ENCODE results near the gene NFKB1.

Gene NFKB1

GRCh38 chr4:102525504-102525903, 24.3 kb downstream of the NFKB1 start:
- Histone ChIP-seq H3K4me1 (ENCODE audit: insufficient read depth, low read length) (peaks cover 7% of the 10 kb centered on the region), H3K9me3 (ENCODE audit: low read length) (no peaks in the 10 kb centered on the region), H3K27me3 (ENCODE audit: insufficient read depth, low read length) (no peaks in the 10 kb centered on the region), H3K36me3 (ENCODE audit: insufficient read depth, low read length) (no peaks in the 10 kb centered on the region), H3K4me3 (ENCODE audit: low read length) (no peak overlapping the region), H2AFZ (ENCODE audit: low read depth, low read length) (no peak overlapping the region)

GRCh38 chr4:102526532-102526931, 25.4 kb downstream of the NFKB1 start:
- Histone ChIP-seq H3K36me3 (ENCODE audit: insufficient read depth, low read length) (no peaks in the 10 kb centered on the region), H3K27me3 (ENCODE audit: insufficient read depth, low read length) (no peaks in the 10 kb centered on the region), H3K4me3 (ENCODE audit: low read length) (no peak overlapping the region), H3K9me3 (ENCODE audit: low read length) (no peaks in the 10 kb centered on the region), H2AFZ (ENCODE audit: low read depth, low read length) (no peak overlapping the region), H3K4me1 (ENCODE audit: insufficient read depth, low read length) (peaks cover 9% of the 10 kb centered on the region)

GRCh38 chr4:102527695-102528283, 26.6 kb downstream of the NFKB1 start:
- Histone ChIP-seq H3K27me3 (ENCODE audit: insufficient read depth, low read length) (no peaks in the 10 kb centered on the region), H3K36me3 (ENCODE audit: insufficient read depth, low read length) (no peaks in the 10 kb centered on the region), H3K9me3 (ENCODE audit: low read length) (no peaks in the 10 kb centered on the region), H2AFZ (ENCODE audit: low read depth, low read length) (no peak overlapping the region), H3K4me3 (ENCODE audit: low read length) (no peak overlapping the region), H3K4me1 (ENCODE audit: insufficient read depth, low read length) (peaks cover 12% of the 10 kb centered on the region)

GRCh38 chr4:102529977-102530376, 28.8 kb downstream of the NFKB1 start:
- Histone ChIP-seq H3K4me3 (ENCODE audit: low read length) (no peak overlapping the region), H3K9me3 (ENCODE audit: low read length) (no peaks in the 10 kb centered on the region), H3K27me3 (ENCODE audit: insufficient read depth, low read length) (no peaks in the 10 kb centered on the region), H3K36me3 (ENCODE audit: insufficient read depth, low read length) (no peaks in the 10 kb centered on the region), H3K4me1 (ENCODE audit: insufficient read depth, low read length) (peaks cover 5% of the 10 kb centered on the region), H2AFZ (ENCODE audit: low read depth, low read length) (no peak overlapping the region)

- H3K27me3 ChIP-seq (ENCODE audit: insufficient read depth, low read length) = no peaks in the 10 kb centered on the region
- no peak overlapping the region for H3K4me3 ChIP-seq (ENCODE audit: low read length)
- H3K36me3 ChIP-seq (ENCODE audit: insufficient read depth, low read length) = no peaks in the 10 kb centered on the region
- H3K9me3 ChIP-seq (ENCODE audit: low read length) = no peaks in the 10 kb centered on the region
- H2AFZ ChIP-seq (ENCODE audit: low read depth, low read length) = no peak overlapping the region
- H3K4me1 ChIP-seq (ENCODE audit: insufficient read depth, low read length) = peaks cover 5% of the 10 kb centered on the region
These were observed 29.8 kb downstream of the NFKB1 start for GRCh38 chr4:102530986-102531385.

- Histone ChIP-seq H3K36me3 (ENCODE audit: insufficient read depth, low read length) (no peaks in the 10 kb centered on the region), H3K4me1 (ENCODE audit: insufficient read depth, low read length) (peaks cover 5% of the 10 kb centered on the region), H3K27me3 (ENCODE audit: insufficient read depth, low read length) (no peaks in the 10 kb centered on the region), H3K4me3 (ENCODE audit: low read length) (no peak overlapping the region), H3K9me3 (ENCODE audit: low read length) (no peaks in the 10 kb centered on the region), H2AFZ (ENCODE audit: low read depth, low read length) (no peak overlapping the region)
These were observed 30.3 kb downstream of the NFKB1 start for GRCh38 chr4:102531462-102531861.

GRCh38 chr4:102533348-102533747, 32.2 kb downstream of the NFKB1 start:
- Histone ChIP-seq H3K27me3 (ENCODE audit: insufficient read depth, low read length) (no peaks in the 10 kb centered on the region), H2AFZ (ENCODE audit: low read depth, low read length) (no peak overlapping the region), H3K4me3 (ENCODE audit: low read length) (no peak overlapping the region), H3K4me1 (ENCODE audit: insufficient read depth, low read length) (peaks cover 5% of the 10 kb centered on the region), H3K36me3 (ENCODE audit: insufficient read depth, low read length) (no peaks in the 10 kb centered on the region), H3K9me3 (ENCODE audit: low read length) (no peaks in the 10 kb centered on the region)

- Histone ChIP-seq H2AFZ (ENCODE audit: low read depth, low read length) (no peak overlapping the region), H3K27me3 (ENCODE audit: insufficient read depth, low read length) (no peaks in the 10 kb centered on the region), H3K4me3 (ENCODE audit: low read length) (no peak overlapping the region), H3K36me3 (ENCODE audit: insufficient read depth, low read length) (no peaks in the 10 kb centered on the region), H3K4me1 (ENCODE audit: insufficient read depth, low read length) (peaks cover 5% of the 10 kb centered on the region), H3K9me3 (ENCODE audit: low read length) (no peaks in the 10 kb centered on the region)
These were observed 32.7 kb downstream of the NFKB1 start for GRCh38 chr4:102533904-102534303.

GRCh38 chr4:102534845-102535244, 33.7 kb downstream of the NFKB1 start:
- no peak overlapping the region for H2AFZ ChIP-seq (ENCODE audit: low read depth, low read length)
- H3K36me3 ChIP-seq (ENCODE audit: insufficient read depth, low read length) = peaks cover 2% of the 10 kb centered on the region
- H3K9me3 ChIP-seq (ENCODE audit: low read length) = no peaks in the 10 kb centered on the region
- no peak overlapping the region for H3K4me3 ChIP-seq (ENCODE audit: low read length)
- peaks cover 5% of the 10 kb centered on the region for H3K4me1 ChIP-seq (ENCODE audit: insufficient read depth, low read length)
- no peaks in the 10 kb centered on the region for H3K27me3 ChIP-seq (ENCODE audit: insufficient read depth, low read length)

GRCh38 chr4:102535398-102536082, 34.4 kb downstream of the NFKB1 start:
- H3K27me3 ChIP-seq (ENCODE audit: insufficient read depth, low read length) = no peaks in the 10 kb centered on the region
- no peak overlapping the region for H3K4me3 ChIP-seq (ENCODE audit: low read length)
- peaks cover 5% of the 10 kb centered on the region for H3K4me1 ChIP-seq (ENCODE audit: insufficient read depth, low read length)
- H3K9me3 ChIP-seq (ENCODE audit: low read length) = no peaks in the 10 kb centered on the region
- H3K36me3 ChIP-seq (ENCODE audit: insufficient read depth, low read length) = peaks cover 2% of the 10 kb centered on the region
- H2AFZ ChIP-seq (ENCODE audit: low read depth, low read length) = no peak overlapping the region

GRCh38 chr4:102536768-102537167, 35.6 kb downstream of the NFKB1 start:
- H2AFZ ChIP-seq (ENCODE audit: low read depth, low read length) = no peak overlapping the region
- H3K4me3 ChIP-seq (ENCODE audit: low read length) = no peak overlapping the region
- H3K9me3 ChIP-seq (ENCODE audit: low read length) = no peaks in the 10 kb centered on the region
- no peaks in the 10 kb centered on the region for H3K27me3 ChIP-seq (ENCODE audit: insufficient read depth, low read length)
- H3K4me1 ChIP-seq (ENCODE audit: insufficient read depth, low read length) = peaks cover under 1% of the 10 kb centered on the region
- H3K36me3 ChIP-seq (ENCODE audit: insufficient read depth, low read length) = peaks cover 2% of the 10 kb centered on the region

- Histone ChIP-seq H2AFZ (ENCODE audit: low read depth, low read length) (no peak overlapping the region), H3K4me1 (ENCODE audit: insufficient read depth, low read length) (no peaks in the 10 kb centered on the region), H3K36me3 (ENCODE audit: insufficient read depth, low read length) (peaks cover 2% of the 10 kb centered on the region), H3K27me3 (ENCODE audit: insufficient read depth, low read length) (no peaks in the 10 kb centered on the region), H3K9me3 (ENCODE audit: low read length) (no peaks in the 10 kb centered on the region), H3K4me3 (ENCODE audit: low read length) (no peak overlapping the region)
These were observed 36.1 kb downstream of the NFKB1 start for GRCh38 chr4:102537269-102537668.

GRCh38 chr4:102541697-102542096, 40.5 kb downstream of the NFKB1 start:
- Histone ChIP-seq H3K36me3 (ENCODE audit: insufficient read depth, low read length) (peaks cover 5% of the 10 kb centered on the region), H3K4me3 (ENCODE audit: low read length) (no peak overlapping the region), H2AFZ (ENCODE audit: low read depth, low read length) (no peak overlapping the region), H3K9me3 (ENCODE audit: low read length) (no peaks in the 10 kb centered on the region), H3K27me3 (ENCODE audit: insufficient read depth, low read length) (no peaks in the 10 kb centered on the region), H3K4me1 (ENCODE audit: insufficient read depth, low read length) (no peaks in the 10 kb centered on the region)
